Measurements from ENCODE around the gene TMEM72.

- TF ChIP-seq GATA2 (IDR thresholded peaks at IDR 0.05; ENCODE audit: low read depth, low read length) (no peak), GATA3 (IDR thresholded peaks at IDR 0.05; ENCODE audit: low read depth, low read length) (no peak)
Observed at GRCh38 chr10:44885710-44886109, 25.4 kb upstream of the TMEM72 start.

Measured in SH-SY5Y (cell line).